Mucosa of rectum (tissue), 2 donors: ENCODE measurements around the gene IL36B.
"Not testable (repeated sequence)": the region's sequence is repeated elsewhere in the genome, so short reads cannot be mapped to it uniquely, and the experiment has no call there.

ENCODE experiments used
- H3K27ac ChIP-seq, 2 donors: one replicate each; pipeline ENCODE4 v1.7.0; 2013; ENCODE audit warnings: inconsistent platforms in 2 of 2, low read depth in 2 of 2, low read length in 2 of 2
- H3K27me3 ChIP-seq, 2 donors: one replicate each; pipeline ENCODE4 v1.7.0; 2013; ENCODE audit warnings: low read length in 2 of 2; ENCODE audit not compliant: control insufficient read depth in 2 of 2, insufficient read depth in 2 of 2
- H3K36me3 ChIP-seq, 2 donors: one replicate each; pipeline ENCODE4 v1.7.0; 2013; ENCODE audit warnings: low read length in 2 of 2; ENCODE audit not compliant: control insufficient read depth in 2 of 2, insufficient read depth in 2 of 2
- H3K4me1 ChIP-seq, 2 donors: one replicate each; pipeline ENCODE4 v1.7.0; 2013; ENCODE audit warnings: low read length in 2 of 2, mild to moderate bottlenecking in 1 of 2; ENCODE audit not compliant: control insufficient read depth in 2 of 2, insufficient read depth in 2 of 2
- H3K4me3 ChIP-seq, 2 donors: one replicate each; pipeline ENCODE4 v1.7.0; 2013; ENCODE audit warnings: low read length in 2 of 2
- H3K9ac ChIP-seq, 2 donors: one replicate each; pipeline ENCODE4 v1.7.0; 2013; ENCODE audit warnings: low read length in 2 of 2, low read depth in 1 of 2, mild to moderate bottlenecking in 1 of 2
- H3K9me3 ChIP-seq, 2 donors: one replicate each; pipeline ENCODE4 v1.7.0; 2013; ENCODE audit warnings: low read length in 2 of 2; ENCODE audit not compliant: control insufficient read depth in 2 of 2
- donor health status: healthy.
- donor health status: Normal muscosa, but diverticular disease.

Gene IL36B

GRCh38 chr2:113052396-113052917 lies at the start of gene IL36B:
TSS of gene IL36B (minus strand) at chr2:113052867.
- Histone ChIP-seq H3K4me1 (no peaks in the 10 kb centered on the region), H3K4me3 (no peak within 1 kb of the TSS), H3K9me3 (peaks cover 0 to 2% of the 10 kb centered on the region in 2 donors), H3K36me3 (no peaks in the 10 kb centered on the region), H3K27me3 (peaks cover 0 to 2% of the 10 kb centered on the region in 2 donors), H3K9ac (no peak within 1 kb of the TSS), H3K27ac (no peak within 1 kb of the TSS)

GRCh38 chr2:113102133-113102532 lies 49.5 kb upstream of the IL36B start:
- H3K9me3 ChIP-seq, result no peaks in the 10 kb centered on the region
- H3K27ac ChIP-seq, result no peak overlapping the region
- no peak overlapping the region for H3K4me3 ChIP-seq
- H3K9ac ChIP-seq, result no peak overlapping the region
- H3K27me3 ChIP-seq, result no peaks in the 10 kb centered on the region
- H3K4me1 ChIP-seq, result peaks cover 0 to 2% of the 10 kb centered on the region in 2 donors
- no peaks in the 10 kb centered on the region for H3K36me3 ChIP-seq

- no peak overlapping the region for H3K9ac ChIP-seq
- H3K27ac ChIP-seq, result no peak overlapping the region
- no peaks in the 10 kb centered on the region for H3K36me3 ChIP-seq
- no peak overlapping the region for H3K4me3 ChIP-seq
- peaks cover 0 to 2% of the 10 kb centered on the region in 2 donors for H3K4me1 ChIP-seq
- no peaks in the 10 kb centered on the region for H3K27me3 ChIP-seq
- peaks cover 0 to 3% of the 10 kb centered on the region in 2 donors for H3K9me3 ChIP-seq
Observed at GRCh38 chr2:113098532-113098931, 45.9 kb upstream of the IL36B start.

GRCh38 chr2:113098041-113098440 lies 45.4 kb upstream of the IL36B start:
- Histone ChIP-seq H3K36me3 (no peaks in the 10 kb centered on the region), H3K27ac (no peak overlapping the region), H3K9ac (no peak overlapping the region), H3K4me3 (no peak overlapping the region), H3K4me1 (peaks cover 0 to 2% of the 10 kb centered on the region in 2 donors), H3K9me3 (peaks cover 0 to 3% of the 10 kb centered on the region in 2 donors), H3K27me3 (no peaks in the 10 kb centered on the region)

GRCh38 chr2:113096842-113097618 lies 44.4 kb upstream of the IL36B start:
- not testable (repeated sequence) for H3K36me3 ChIP-seq, H3K27ac ChIP-seq, H3K27me3 ChIP-seq, H3K4me1 ChIP-seq, H3K9me3 ChIP-seq, H3K9ac ChIP-seq, H3K4me3 ChIP-seq

- not testable (repeated sequence) for H3K9me3 ChIP-seq, H3K27ac ChIP-seq, H3K4me1 ChIP-seq, H3K9ac ChIP-seq, H3K4me3 ChIP-seq, H3K36me3 ChIP-seq, H3K27me3 ChIP-seq
Observed at GRCh38 chr2:113096306-113096705, 43.6 kb upstream of the IL36B start.

- Histone ChIP-seq H3K27ac (no peak overlapping the region), H3K4me3 (no peak overlapping the region), H3K27me3 (peaks cover 0 to 4% of the 10 kb centered on the region in 2 donors), H3K4me1 (peaks cover 0 to 2% of the 10 kb centered on the region in 2 donors), H3K9ac (no peak overlapping the region), H3K9me3 (peaks cover 0 to 3% of the 10 kb centered on the region in 2 donors), H3K36me3 (no peaks in the 10 kb centered on the region)
Observed at GRCh38 chr2:113093613-113093977, 40.9 kb upstream of the IL36B start.

GRCh38 chr2:113092864-113093612 lies 40.4 kb upstream of the IL36B start:
- Histone ChIP-seq H3K9me3 (peaks cover 0 to 3% of the 10 kb centered on the region in 2 donors), H3K36me3 (no peaks in the 10 kb centered on the region), H3K27ac (no peak overlapping the region), H3K4me3 (no peak overlapping the region), H3K27me3 (peaks cover 0 to 4% of the 10 kb centered on the region in 2 donors), H3K4me1 (peaks cover 0 to under 1% of the 10 kb centered on the region in 2 donors), H3K9ac (no peak overlapping the region)

GRCh38 chr2:113091231-113091896 lies 38.7 kb upstream of the IL36B start:
- Histone ChIP-seq H3K4me3 (no peak overlapping the region), H3K27me3 (peaks cover 0 to 4% of the 10 kb centered on the region in 2 donors), H3K9ac (no peak overlapping the region), H3K27ac (no peak overlapping the region), H3K36me3 (no peaks in the 10 kb centered on the region), H3K4me1 (no peaks in the 10 kb centered on the region), H3K9me3 (peaks cover 0 to 3% of the 10 kb centered on the region in 2 donors)

GRCh38 chr2:113089916-113090315 lies 37.2 kb upstream of the IL36B start:
- Histone ChIP-seq H3K4me1 (no peaks in the 10 kb centered on the region), H3K9me3 (peaks cover 0 to under 1% of the 10 kb centered on the region in 2 donors)

More at GRCh38 chr2:113089916-113090315, 37.2 kb upstream of the IL36B start:
- Histone ChIP-seq H3K27me3 (peaks cover 0 to 4% of the 10 kb centered on the region in 2 donors), H3K36me3 (no peaks in the 10 kb centered on the region), H3K4me3 (no peak overlapping the region), H3K9ac (no peak overlapping the region), H3K27ac (no peak overlapping the region)
